ENCODE results near the gene PDK2. TPM values are rescaled to one million over a fixed set of nuclear protein-coding genes. Genes with fewer than 3 reads are reported as not detected.

Gene PDK2
- total and polyA plus RNA-seq, 2 experiments from 2014 or later = 12.0 to 15.9 TPM

DNA sequence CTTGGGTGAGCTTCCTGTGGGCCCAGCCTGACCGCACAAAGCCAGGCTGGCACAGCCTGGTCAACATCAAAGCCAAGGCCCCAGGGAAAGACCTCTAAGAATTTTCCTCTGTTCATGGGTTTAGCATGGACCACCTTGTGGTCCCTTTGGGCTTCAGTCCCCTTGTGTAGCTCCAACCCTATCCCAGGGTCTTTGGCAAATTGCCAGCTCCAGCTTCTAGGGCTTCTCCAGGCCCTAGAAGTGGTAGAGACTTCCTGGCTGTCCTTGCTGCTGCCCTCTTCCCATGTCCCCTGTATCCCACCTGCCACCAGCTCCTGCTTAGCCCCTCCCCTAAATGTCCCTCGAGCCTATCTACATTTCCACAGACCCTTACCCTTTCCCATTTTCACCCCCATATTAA is 49.0 kb upstream of the PDK2 start (continued):
- TF ChIP-seq, protein P1, sequence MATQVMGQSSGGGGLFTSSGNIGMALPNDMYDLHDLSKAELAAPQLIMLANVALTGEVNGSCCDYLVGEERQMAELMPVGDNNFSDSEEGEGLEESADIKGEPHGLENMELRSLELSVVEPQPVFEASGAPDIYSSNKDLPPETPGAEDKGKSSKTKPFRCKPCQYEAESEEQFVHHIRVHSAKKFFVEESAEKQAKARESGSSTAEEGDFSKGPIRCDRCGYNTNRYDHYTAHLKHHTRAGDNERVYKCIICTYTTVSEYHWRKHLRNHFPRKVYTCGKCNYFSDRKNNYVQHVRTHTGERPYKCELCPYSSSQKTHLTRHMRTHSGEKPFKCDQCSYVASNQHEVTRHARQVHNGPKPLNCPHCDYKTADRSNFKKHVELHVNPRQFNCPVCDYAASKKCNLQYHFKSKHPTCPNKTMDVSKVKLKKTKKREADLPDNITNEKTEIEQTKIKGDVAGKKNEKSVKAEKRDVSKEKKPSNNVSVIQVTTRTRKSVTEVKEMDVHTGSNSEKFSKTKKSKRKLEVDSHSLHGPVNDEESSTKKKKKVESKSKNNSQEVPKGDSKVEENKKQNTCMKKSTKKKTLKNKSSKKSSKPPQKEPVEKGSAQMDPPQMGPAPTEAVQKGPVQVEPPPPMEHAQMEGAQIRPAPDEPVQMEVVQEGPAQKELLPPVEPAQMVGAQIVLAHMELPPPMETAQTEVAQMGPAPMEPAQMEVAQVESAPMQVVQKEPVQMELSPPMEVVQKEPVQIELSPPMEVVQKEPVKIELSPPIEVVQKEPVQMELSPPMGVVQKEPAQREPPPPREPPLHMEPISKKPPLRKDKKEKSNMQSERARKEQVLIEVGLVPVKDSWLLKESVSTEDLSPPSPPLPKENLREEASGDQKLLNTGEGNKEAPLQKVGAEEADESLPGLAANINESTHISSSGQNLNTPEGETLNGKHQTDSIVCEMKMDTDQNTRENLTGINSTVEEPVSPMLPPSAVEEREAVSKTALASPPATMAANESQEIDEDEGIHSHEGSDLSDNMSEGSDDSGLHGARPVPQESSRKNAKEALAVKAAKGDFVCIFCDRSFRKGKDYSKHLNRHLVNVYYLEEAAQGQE (IDR thresholded peaks at IDR 0.05; ENCODE audit: unreplicated experiment) = no peak

DNA sequence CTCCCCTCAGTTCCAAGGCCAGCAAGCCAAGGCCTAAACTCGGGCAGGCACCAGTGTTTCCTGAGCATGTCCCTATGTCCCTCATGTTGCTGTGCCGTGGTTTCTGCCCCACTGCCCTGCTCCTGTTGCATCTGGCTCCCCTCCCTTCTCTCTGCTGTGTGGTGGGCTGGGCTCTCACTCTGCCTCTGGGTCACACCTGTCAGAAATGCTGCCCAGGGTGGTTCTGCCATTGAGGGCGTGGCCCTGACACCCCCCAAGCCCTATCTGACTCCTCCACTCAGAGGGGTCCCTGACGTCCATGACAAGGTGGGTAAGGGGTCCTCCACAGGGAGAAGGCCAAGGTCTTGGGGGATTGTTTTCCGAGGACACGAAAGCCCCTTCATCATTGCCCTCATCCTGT is 48.5 kb upstream of the PDK2 start:
- Mint-ChIP-seq H3K36me3 (ENCODE audit: low read depth) (no peaks in the 10 kb centered on the region; the same call in 2 of the 3 replicates), H3K4me3 (no peak overlapping the region), H3K27ac (no peak overlapping the region), H3K27me3 (ENCODE audit: insufficient read depth, low read depth, poor library complexity) (peaks cover 14% of the 10 kb centered on the region), H3K4me1 (peaks cover 28% of the 10 kb centered on the region), H3K9me3 (no peaks in the 10 kb centered on the region)
- ATAC-seq (no peak), DNase-seq (ENCODE audit: low spot score) (no peak)
- H3F3A ChIP-seq (replicated peaks; ENCODE audit: low read depth) = no peaks in the 10 kb centered on the region
- no peak overlapping the region for H2AFZ ChIP-seq
- no peaks in the 10 kb centered on the region for H4K20me1 ChIP-seq (replicated peaks; ENCODE audit: insufficient read depth)
- H3K4me2 ChIP-seq = no peak overlapping the region
- peaks cover 10% of the 10 kb centered on the region; the same call in 1 of the 2 replicates for H3K4me1 ChIP-seq (ENCODE audit: insufficient read depth)
- H3K4me3 ChIP-seq = no peak overlapping the region
- no peaks in the 10 kb centered on the region for H3K27me3 ChIP-seq (ENCODE audit: insufficient read depth)
- no peaks in the 10 kb centered on the region for H3K79me2 ChIP-seq (replicated peaks; ENCODE audit: insufficient read depth)
- H3K9me2 ChIP-seq (ENCODE audit: insufficient read depth) = no peaks in the 10 kb centered on the region
- no peaks in the 10 kb centered on the region for H3K36me3 ChIP-seq (ENCODE audit: insufficient read depth)
- H3K27ac ChIP-seq (ENCODE audit: low read depth) = no peak overlapping the region
- TF ChIP-seq ZNF114 (CRISPR knock-in tag; IDR thresholded peaks at IDR 0.05) (no peak), NANOG (IDR thresholded peaks at IDR 0.05; ENCODE audit: borderline replicate concordance) (no peak), EZH2phosphoT487 (IDR thresholded peaks at IDR 0.05; ENCODE audit: unreplicated experiment) (no peak), ZNF331 (CRISPR knock-in tag; IDR thresholded peaks at IDR 0.05; ENCODE audit: low read depth) (no peak), CREB1 (CRISPR knock-in tag; IDR thresholded peaks at IDR 0.05; ENCODE audit: low read depth) (no peak), POLR2AphosphoS5 (IDR thresholded peaks at IDR 0.05; ENCODE audit: low read depth) (no peak), STAT1 (IDR thresholded peaks at IDR 0.05; ENCODE audit: unreplicated experiment) (no peak), EZH2 (IDR thresholded peaks at IDR 0.05; ENCODE audit: low read depth, unreplicated experiment) (no peak)
- TF ChIP-seq, protein P1 (IDR thresholded peaks at IDR 0.05; ENCODE audit: unreplicated experiment) = no peak
- TF ChIP-seq, protein P2, sequence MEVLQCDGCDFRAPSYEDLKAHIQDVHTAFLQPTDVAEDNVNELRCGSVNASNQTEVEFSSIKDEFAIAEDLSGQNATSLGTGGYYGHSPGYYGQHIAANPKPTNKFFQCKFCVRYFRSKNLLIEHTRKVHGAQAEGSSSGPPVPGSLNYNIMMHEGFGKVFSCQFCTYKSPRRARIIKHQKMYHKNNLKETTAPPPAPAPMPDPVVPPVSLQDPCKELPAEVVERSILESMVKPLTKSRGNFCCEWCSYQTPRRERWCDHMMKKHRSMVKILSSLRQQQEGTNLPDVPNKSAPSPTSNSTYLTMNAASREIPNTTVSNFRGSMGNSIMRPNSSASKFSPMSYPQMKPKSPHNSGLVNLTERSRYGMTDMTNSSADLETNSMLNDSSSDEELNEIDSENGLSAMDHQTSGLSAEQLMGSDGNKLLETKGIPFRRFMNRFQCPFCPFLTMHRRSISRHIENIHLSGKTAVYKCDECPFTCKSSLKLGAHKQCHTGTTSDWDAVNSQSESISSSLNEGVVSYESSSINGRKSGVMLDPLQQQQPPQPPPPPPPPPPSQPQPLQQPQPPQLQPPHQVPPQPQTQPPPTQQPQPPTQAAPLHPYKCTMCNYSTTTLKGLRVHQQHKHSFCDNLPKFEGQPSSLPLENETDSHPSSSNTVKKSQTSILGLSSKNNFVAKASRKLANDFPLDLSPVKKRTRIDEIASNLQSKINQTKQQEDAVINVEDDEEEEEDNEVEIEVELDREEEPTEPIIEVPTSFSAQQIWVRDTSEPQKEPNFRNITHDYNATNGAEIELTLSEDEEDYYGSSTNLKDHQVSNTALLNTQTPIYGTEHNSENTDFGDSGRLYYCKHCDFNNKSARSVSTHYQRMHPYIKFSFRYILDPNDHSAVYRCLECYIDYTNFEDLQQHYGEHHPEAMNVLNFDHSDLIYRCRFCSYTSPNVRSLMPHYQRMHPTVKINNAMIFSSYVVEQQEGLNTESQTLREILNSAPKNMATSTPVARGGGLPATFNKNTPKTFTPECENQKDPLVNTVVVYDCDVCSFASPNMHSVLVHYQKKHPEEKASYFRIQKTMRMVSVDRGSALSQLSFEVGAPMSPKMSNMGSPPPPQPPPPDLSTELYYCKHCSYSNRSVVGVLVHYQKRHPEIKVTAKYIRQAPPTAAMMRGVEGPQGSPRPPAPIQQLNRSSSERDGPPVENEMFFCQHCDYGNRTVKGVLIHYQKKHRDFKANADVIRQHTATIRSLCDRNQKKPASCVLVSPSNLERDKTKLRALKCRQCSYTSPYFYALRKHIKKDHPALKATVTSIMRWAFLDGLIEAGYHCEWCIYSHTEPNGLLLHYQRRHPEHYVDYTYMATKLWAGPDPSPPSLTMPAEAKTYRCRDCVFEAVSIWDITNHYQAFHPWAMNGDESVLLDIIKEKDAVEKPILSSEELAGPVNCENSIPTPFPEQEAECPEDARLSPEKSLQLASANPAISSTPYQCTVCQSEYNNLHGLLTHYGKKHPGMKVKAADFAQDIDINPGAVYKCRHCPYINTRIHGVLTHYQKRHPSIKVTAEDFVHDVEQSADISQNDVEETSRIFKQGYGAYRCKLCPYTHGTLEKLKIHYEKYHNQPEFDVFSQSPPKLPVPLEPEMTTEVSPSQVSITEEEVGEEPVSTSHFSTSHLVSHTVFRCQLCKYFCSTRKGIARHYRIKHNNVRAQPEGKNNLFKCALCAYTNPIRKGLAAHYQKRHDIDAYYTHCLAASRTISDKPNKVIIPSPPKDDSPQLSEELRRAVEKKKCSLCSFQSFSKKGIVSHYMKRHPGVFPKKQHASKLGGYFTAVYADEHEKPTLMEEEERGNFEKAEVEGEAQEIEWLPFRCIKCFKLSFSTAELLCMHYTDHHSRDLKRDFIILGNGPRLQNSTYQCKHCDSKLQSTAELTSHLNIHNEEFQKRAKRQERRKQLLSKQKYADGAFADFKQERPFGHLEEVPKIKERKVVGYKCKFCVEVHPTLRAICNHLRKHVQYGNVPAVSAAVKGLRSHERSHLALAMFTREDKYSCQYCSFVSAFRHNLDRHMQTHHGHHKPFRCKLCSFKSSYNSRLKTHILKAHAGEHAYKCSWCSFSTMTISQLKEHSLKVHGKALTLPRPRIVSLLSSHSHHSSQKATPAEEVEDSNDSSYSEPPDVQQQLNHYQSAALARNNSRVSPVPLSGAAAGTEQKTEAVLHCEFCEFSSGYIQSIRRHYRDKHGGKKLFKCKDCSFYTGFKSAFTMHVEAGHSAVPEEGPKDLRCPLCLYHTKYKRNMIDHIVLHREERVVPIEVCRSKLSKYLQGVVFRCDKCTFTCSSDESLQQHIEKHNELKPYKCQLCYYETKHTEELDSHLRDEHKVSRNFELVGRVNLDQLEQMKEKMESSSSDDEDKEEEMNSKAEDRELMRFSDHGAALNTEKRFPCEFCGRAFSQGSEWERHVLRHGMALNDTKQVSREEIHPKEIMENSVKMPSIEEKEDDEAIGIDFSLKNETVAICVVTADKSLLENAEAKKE (CRISPR knock-in tag; IDR thresholded peaks at IDR 0.05) = no peak
- TF ChIP-seq, protein P3, sequence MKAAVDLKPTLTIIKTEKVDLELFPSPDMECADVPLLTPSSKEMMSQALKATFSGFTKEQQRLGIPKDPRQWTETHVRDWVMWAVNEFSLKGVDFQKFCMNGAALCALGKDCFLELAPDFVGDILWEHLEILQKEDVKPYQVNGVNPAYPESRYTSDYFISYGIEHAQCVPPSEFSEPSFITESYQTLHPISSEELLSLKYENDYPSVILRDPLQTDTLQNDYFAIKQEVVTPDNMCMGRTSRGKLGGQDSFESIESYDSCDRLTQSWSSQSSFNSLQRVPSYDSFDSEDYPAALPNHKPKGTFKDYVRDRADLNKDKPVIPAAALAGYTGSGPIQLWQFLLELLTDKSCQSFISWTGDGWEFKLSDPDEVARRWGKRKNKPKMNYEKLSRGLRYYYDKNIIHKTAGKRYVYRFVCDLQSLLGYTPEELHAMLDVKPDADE (IDR thresholded peaks at IDR 0.05) = no peak
